HepG2 (cell line): Measurements from ENCODE around the gene DOCK4. TPM values are rescaled to one million over a fixed set of nuclear protein-coding genes. Genes with fewer than 3 reads are reported as not detected.

Experiments
- AHDC1 ChIP-seq: sonication (generic); formaldehyde crosslinking; IDR thresholded peaks from 2 replicates; pipeline ENCODE4 v1.5.1; 2020; ENCODE audit warnings: mild to moderate bottlenecking, missing genetic modification reagents, borderline replicate concordance
- MBD4 ChIP-seq: IDR thresholded peaks from 2 replicates; pipeline ENCODE4 v1.6.1; 2012; ENCODE audit warnings: low read length, inconsistent platforms, borderline replicate concordance
- ZBTB40 ChIP-seq, 2 experiments: fragments of 450-650 bp in 1 of 2; sonication (generic) in 1 of 2; formaldehyde crosslinking in 1 of 2; IDR thresholded peaks; 2 replicates each; pipeline versions ENCODE4 v1.6.1 to v1.8.0; 2016 to 2022; ENCODE audit warnings: antibody characterized with exemption in 1 of 2, mild to moderate bottlenecking in 1 of 2, missing genetic modification reagents in 1 of 2
- polyA plus RNA-seq, 8 experiments: library from polyadenylated mRNA; depleted of rRNA in 3 of 8; stranded (reverse) in 7 of 8; unstranded in 1 of 8; fragments of >200 nt; fragmentation: Illumina TruSeq in 4 of 8; extraction: Trizol in 4 of 8; gene quantifications; 2 replicates each; pipeline versions ENCODE4 v1.2.1 to v1.2.3, GENCODE V29; 2011 to 2016; ENCODE audit warnings: low read depth in 4 of 8, missing spikeins in 1 of 8, mixed read lengths in 1 of 8; ENCODE audit not compliant: insufficient read depth in 1 of 8
- total RNA-seq, 5 experiments: library from RNA; depleted of rRNA; stranded (reverse); fragments of >200 nt; fragmentation: Illumina TruSeq; extraction: Trizol; gene quantifications; 2 replicates each; pipeline ENCODE4 v1.2.3, GENCODE V29; 2016; ENCODE audit warnings: low read depth in 1 of 5

DOCK4 gene
- total and polyA plus RNA-seq, 2 of the 13 experiments (the other 11 are each of a cell fraction or from before 2014, with no cell fraction given), result 13.5 to 17.4 TPM

DNA sequence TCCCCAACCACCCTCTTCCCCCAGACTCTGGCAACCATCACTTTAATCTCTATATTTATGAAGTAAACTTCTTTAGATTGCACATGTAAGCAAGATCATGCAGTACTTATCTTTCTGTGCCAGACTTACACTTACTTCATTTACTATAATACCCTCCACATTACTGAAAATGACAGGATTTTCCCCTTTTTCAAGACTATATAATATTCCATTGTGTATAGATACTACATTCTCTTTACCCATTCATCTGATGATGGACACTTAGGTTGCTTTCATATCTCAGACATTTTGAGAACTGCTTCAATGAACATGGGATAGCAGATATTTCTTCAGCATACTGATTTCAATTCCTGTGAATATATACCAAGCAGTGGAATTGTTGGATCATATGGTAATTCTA, 4.4 kb downstream of the DOCK4 start (continued):
- TF ChIP-seq AHDC1 (CRISPR knock-in tag) (no peak), ZBTB40 (IDR thresholded peaks at IDR 0.05) (no peak), ZBTB40 (CRISPR knock-in tag; IDR thresholded peaks at IDR 0.05) (no peak), MBD4 (no peak)
